ENCODE data around the gene TMEFF1.

TMEFF1 gene

GRCh38 chr9:100587375-100587774 lies 114.4 kb downstream of the TMEFF1 start:
- CTCF ChIA-PET, result interaction anchor here (0.7 kb wide), 1 partner anchor 8 kb away, joined by 3 read pairs; no protein-coding TSS in a partner anchor
- TF ChIP-seq FOXA1 (IDR thresholded peaks at IDR 0.05) (no peak), ZNF384 (IDR thresholded peaks at IDR 0.05) (no peak), HDGF (IDR thresholded peaks at IDR 0.05; ENCODE audit: borderline replicate concordance) (no peak), SUZ12 (IDR thresholded peaks at IDR 0.05) (no peak), CTBP1 (IDR thresholded peaks at IDR 0.05; ENCODE audit: borderline replicate concordance) (no peak), NFRKB (IDR thresholded peaks at IDR 0.05) (no peak), FOXK2 (IDR thresholded peaks at IDR 0.05) (no peak), ELF4 (IDR thresholded peaks at IDR 0.05) (no peak), FOXM1 (IDR thresholded peaks at IDR 0.05; ENCODE audit: borderline replicate concordance) (no peak), L3MBTL2 (conservative IDR thresholded peaks at IDR 0.05) (no peak), ARNT (IDR thresholded peaks at IDR 0.05) (no peak), TARDBP (IDR thresholded peaks at IDR 0.05) (no peak), SP1 (IDR thresholded peaks at IDR 0.05) (no peak), BHLHE40 (IDR thresholded peaks at IDR 0.05; ENCODE audit: borderline replicate concordance) (no peak), LEF1 (IDR thresholded peaks at IDR 0.05; ENCODE audit: borderline replicate concordance) (no peak)
- TF ChIP-seq, protein P1, sequence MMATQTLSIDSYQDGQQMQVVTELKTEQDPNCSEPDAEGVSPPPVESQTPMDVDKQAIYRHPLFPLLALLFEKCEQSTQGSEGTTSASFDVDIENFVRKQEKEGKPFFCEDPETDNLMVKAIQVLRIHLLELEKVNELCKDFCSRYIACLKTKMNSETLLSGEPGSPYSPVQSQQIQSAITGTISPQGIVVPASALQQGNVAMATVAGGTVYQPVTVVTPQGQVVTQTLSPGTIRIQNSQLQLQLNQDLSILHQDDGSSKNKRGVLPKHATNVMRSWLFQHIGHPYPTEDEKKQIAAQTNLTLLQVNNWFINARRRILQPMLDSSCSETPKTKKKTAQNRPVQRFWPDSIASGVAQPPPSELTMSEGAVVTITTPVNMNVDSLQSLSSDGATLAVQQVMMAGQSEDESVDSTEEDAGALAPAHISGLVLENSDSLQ (IDR thresholded peaks at IDR 0.05), result no peak
- no peak for DNase-seq (ENCODE audit: extremely low spot score)
- POLR2A ChIA-PET, result no interaction called here

DNA sequence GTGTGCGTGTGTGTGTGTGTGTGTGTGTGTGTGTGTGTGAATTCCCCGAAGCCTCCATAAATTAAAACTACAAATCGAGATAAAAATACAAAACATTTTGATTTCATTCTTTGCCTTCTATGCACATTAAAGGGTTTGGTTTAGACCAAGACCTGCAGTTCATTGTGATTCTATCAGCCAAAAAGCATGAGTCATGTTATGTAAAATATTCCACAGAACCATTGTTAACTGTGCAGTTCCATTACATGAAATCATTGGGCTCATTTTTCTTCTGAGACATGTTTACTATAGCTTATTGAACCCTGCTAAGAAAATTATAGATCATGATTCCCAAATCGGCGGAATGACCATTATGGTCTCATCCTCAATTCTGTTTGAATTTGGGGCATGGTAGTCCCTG lies 116.6 kb downstream of the TMEFF1 start:
- no peak for DNase-seq (ENCODE audit: extremely low spot score)
- CTCF ChIA-PET, result interaction anchor here (0.9 kb wide), 1 partner anchor 11 kb away, joined by 4 read pairs; no protein-coding TSS in a partner anchor
- TF ChIP-seq BHLHE40 (IDR thresholded peaks at IDR 0.05; ENCODE audit: borderline replicate concordance) (no peak), ZNF384 (IDR thresholded peaks at IDR 0.05) (no peak), TARDBP (IDR thresholded peaks at IDR 0.05) (no peak)
- POLR2A ChIA-PET, result no interaction called here

- TF ChIP-seq SP1 (IDR thresholded peaks at IDR 0.05), result no peak
- TF ChIP-seq FOXK2 (IDR thresholded peaks at IDR 0.05), result no peak
- TF ChIP-seq FOXM1 (IDR thresholded peaks at IDR 0.05; ENCODE audit: borderline replicate concordance), result no peak
- ChIA-PET POLR2A (no interaction called here), CTCF (interaction anchor here (0.9 kb wide), 1 partner anchor 11 kb away, joined by 4 read pairs; no protein-coding TSS in a partner anchor)
- DNase-seq (ENCODE audit: extremely low spot score), result no peak
These were observed 117.5 kb downstream of the TMEFF1 start for GRCh38 chr9:100590481-100590880.

- no peak for DNase-seq (ENCODE audit: extremely low spot score)
- ChIA-PET POLR2A (no interaction called here), CTCF (no interaction called here)
- TF ChIP-seq SUZ12 (IDR thresholded peaks at IDR 0.05) (no peak), FOXK2 (IDR thresholded peaks at IDR 0.05) (no peak), BHLHE40 (IDR thresholded peaks at IDR 0.05; ENCODE audit: borderline replicate concordance) (no peak), NFRKB (IDR thresholded peaks at IDR 0.05) (no peak), FOXM1 (IDR thresholded peaks at IDR 0.05; ENCODE audit: borderline replicate concordance) (no peak), SP1 (IDR thresholded peaks at IDR 0.05) (no peak), ARNT (IDR thresholded peaks at IDR 0.05) (no peak), ELF4 (IDR thresholded peaks at IDR 0.05) (no peak), TARDBP (IDR thresholded peaks at IDR 0.05) (no peak), FOXA1 (IDR thresholded peaks at IDR 0.05) (no peak), L3MBTL2 (conservative IDR thresholded peaks at IDR 0.05) (no peak), HDGF (IDR thresholded peaks at IDR 0.05; ENCODE audit: borderline replicate concordance) (no peak), LEF1 (IDR thresholded peaks at IDR 0.05; ENCODE audit: borderline replicate concordance) (no peak)
- TF ChIP-seq, protein P1 (IDR thresholded peaks at IDR 0.05), result no peak
These were observed 118.2 kb downstream of the TMEFF1 start for GRCh38 chr9:100591139-100591538.

GRCh38 chr9:100591639-100592412 lies 118.9 kb downstream of the TMEFF1 start:
- ChIA-PET POLR2A (no interaction called here), CTCF (no interaction called here)
- DNase-seq (ENCODE audit: extremely low spot score), result no peak
- TF ChIP-seq SP1 (IDR thresholded peaks at IDR 0.05), result no peak
- no peak for TF ChIP-seq ELF4 (IDR thresholded peaks at IDR 0.05)
- TF ChIP-seq TARDBP (IDR thresholded peaks at IDR 0.05), result no peak
- no peak for TF ChIP-seq BHLHE40 (IDR thresholded peaks at IDR 0.05; ENCODE audit: borderline replicate concordance)
- TF ChIP-seq LEF1 (IDR thresholded peaks at IDR 0.05; ENCODE audit: borderline replicate concordance), result no peak
- no peak for TF ChIP-seq L3MBTL2 (conservative IDR thresholded peaks at IDR 0.05)
- TF ChIP-seq SUZ12 (IDR thresholded peaks at IDR 0.05), result no peak
- TF ChIP-seq, protein P1 (IDR thresholded peaks at IDR 0.05), result no peak
- TF ChIP-seq NFRKB (IDR thresholded peaks at IDR 0.05), result no peak
- no peak for TF ChIP-seq ZNF384 (IDR thresholded peaks at IDR 0.05)
- no peak for TF ChIP-seq FOXA1 (IDR thresholded peaks at IDR 0.05)
- no peak for TF ChIP-seq FOXK2 (IDR thresholded peaks at IDR 0.05)
- TF ChIP-seq ARNT (IDR thresholded peaks at IDR 0.05), result no peak
- TF ChIP-seq FOXM1 (IDR thresholded peaks at IDR 0.05; ENCODE audit: borderline replicate concordance), result no peak
- TF ChIP-seq CTBP1 (IDR thresholded peaks at IDR 0.05; ENCODE audit: borderline replicate concordance), result no peak
- TF ChIP-seq HDGF (IDR thresholded peaks at IDR 0.05; ENCODE audit: borderline replicate concordance), result no peak

Data from HEK293T (cell line).